H9 (cell line): Measurements from ENCODE around the gene PNMA3. TPM values are rescaled to one million over a fixed set of nuclear protein-coding genes. Genes with fewer than 3 reads are reported as not detected.

Experiments used
- DNase-seq: peaks from one replicate; pipeline ENCODE4 v3.0.0-alpha.2; 2017
- H2AFZ ChIP-seq: one replicate; pipeline ENCODE4 v1.6.1; 2013; ENCODE audit warnings: mild to moderate bottlenecking, low read length, control low read depth, moderate library complexity
- H2AK5ac ChIP-seq: 2 replicates; pipeline ENCODE4 v1.6.1; 2013; ENCODE audit warnings: low read length, control low read depth, mixed read lengths; ENCODE audit not compliant: insufficient read length
- H2BK120ac ChIP-seq: one replicate; pipeline ENCODE4 v1.6.1; 2013; ENCODE audit warnings: low read depth, mild to moderate bottlenecking, low read length, control low read depth, inconsistent platforms; ENCODE audit not compliant: poor library complexity, severe bottlenecking
- H2BK12ac ChIP-seq: 2 replicates; pipeline ENCODE4 v1.6.1; 2013; ENCODE audit warnings: low read length, control low read depth, mixed read lengths, low read depth; ENCODE audit not compliant: insufficient read length
- H2BK15ac ChIP-seq: 2 replicates; pipeline ENCODE4 v1.6.1; 2013; ENCODE audit warnings: low read depth, low read length, control low read depth
- H2BK20ac ChIP-seq: one replicate; pipeline ENCODE4 v1.6.1; 2013; ENCODE audit warnings: low read depth, mild to moderate bottlenecking, low read length, control low read depth, inconsistent platforms; ENCODE audit not compliant: poor library complexity, severe bottlenecking
- H2BK5ac ChIP-seq: 2 replicates; pipeline ENCODE4 v1.6.1; 2013; ENCODE audit warnings: low read length, control low read depth, mixed read lengths; ENCODE audit not compliant: insufficient read length
- H3K14ac ChIP-seq: 2 replicates; pipeline ENCODE4 v1.6.1; 2013; ENCODE audit warnings: low read length, control low read depth; ENCODE audit not compliant: insufficient read depth
- H3K18ac ChIP-seq: 2 replicates; pipeline ENCODE4 v1.6.1; 2013; ENCODE audit warnings: low read depth, mild to moderate bottlenecking, mixed read lengths, low read length, control low read depth; ENCODE audit not compliant: insufficient read length
- H3K23ac ChIP-seq: 2 replicates; pipeline ENCODE4 v1.6.1; 2013; ENCODE audit warnings: low read length, control low read depth, mixed read lengths, low read depth; ENCODE audit not compliant: insufficient read length
- H3K23me2 ChIP-seq: 2 replicates; pipeline ENCODE4 v1.6.1; 2013; ENCODE audit warnings: low read depth, mild to moderate bottlenecking, mixed read lengths, low read length, control low read depth; ENCODE audit not compliant: insufficient read length, poor library complexity, severe bottlenecking
- H3K27ac ChIP-seq: 2 replicates; pipeline ENCODE4 v1.5.1; 2013; ENCODE audit warnings: low read length, control low read depth, mixed read lengths, low read depth; ENCODE audit not compliant: insufficient read length
- H3K27me3 ChIP-seq: 2 replicates; pipeline ENCODE4 v1.6.1; 2013; ENCODE audit warnings: low read length, control low read depth, inconsistent platforms; ENCODE audit not compliant: insufficient read depth
- H3K4ac ChIP-seq: 2 replicates; pipeline ENCODE4 v1.6.1; 2013; ENCODE audit warnings: low read depth, mild to moderate bottlenecking, control low read depth, inconsistent platforms, low read length, moderate library complexity
- H3K4me1 ChIP-seq: 2 replicates; pipeline ENCODE4 v1.6.1; 2013; ENCODE audit warnings: low read length, control low read depth, inconsistent platforms; ENCODE audit not compliant: insufficient read depth
- H3K4me2 ChIP-seq: 2 replicates; pipeline ENCODE4 v1.6.1; 2013; ENCODE audit warnings: low read length, control low read depth, mixed read lengths; ENCODE audit not compliant: insufficient read length, insufficient read depth
- H3K56ac ChIP-seq: 2 replicates; pipeline ENCODE4 v1.6.1; 2013; ENCODE audit warnings: low read depth, mild to moderate bottlenecking, mixed read lengths, low read length, control low read depth; ENCODE audit not compliant: insufficient read length
- H3K79me1 ChIP-seq: 2 replicates; pipeline ENCODE4 v1.6.1; 2013; ENCODE audit warnings: low read depth, mild to moderate bottlenecking, moderate library complexity, low read length, control low read depth, inconsistent platforms; ENCODE audit not compliant: insufficient read depth, poor library complexity, severe bottlenecking
- H3K79me2 ChIP-seq: 2 replicates; pipeline ENCODE4 v1.6.1; 2013; ENCODE audit warnings: low read length, control low read depth, inconsistent platforms; ENCODE audit not compliant: insufficient read depth
- H3K9ac ChIP-seq: 2 replicates; pipeline ENCODE4 v1.6.1; 2013; ENCODE audit warnings: low read length, control low read depth, mixed read lengths; ENCODE audit not compliant: insufficient read length; ENCODE audit errors: extremely low read depth
- H3K9me3 ChIP-seq: one replicate; pipeline ENCODE4 v1.6.1; 2013; ENCODE audit warnings: low read depth, low read length, inconsistent platforms; ENCODE audit not compliant: control insufficient read depth
- H3T11ph ChIP-seq: one replicate; pipeline ENCODE4 v1.6.1; 2013; ENCODE audit warnings: mild to moderate bottlenecking, low read length, control low read depth, inconsistent platforms
- H4K20me1 ChIP-seq: one replicate; pipeline ENCODE4 v1.6.1; 2013; ENCODE audit not compliant: control insufficient read depth, insufficient read length, insufficient read depth
- H4K5ac ChIP-seq: 2 replicates; pipeline ENCODE4 v1.6.1; 2013; ENCODE audit warnings: low read depth, mild to moderate bottlenecking, mixed read lengths, low read length, control low read depth; ENCODE audit not compliant: insufficient read length
- H4K8ac ChIP-seq: replicated peaks from 2 replicates; pipeline ENCODE4 v1.6.1; 2013; ENCODE audit warnings: low read length, control low read depth, mixed read lengths, low read depth; ENCODE audit not compliant: insufficient read length
- H4K91ac ChIP-seq: 2 replicates; pipeline ENCODE4 v1.6.1; 2013; ENCODE audit warnings: low read depth, mild to moderate bottlenecking, moderate library complexity, mixed read lengths, low read length, control low read depth; ENCODE audit not compliant: insufficient read length
- H3K27ac Mint-ChIP-seq, 3 experiments: 2 replicates in 2 of 3; 3 replicates in 1 of 3; pipeline ENCODE4 v1.8.0; 2020 to 2021; ENCODE audit warnings: mixed read lengths in 3 of 3, mild to moderate bottlenecking in 1 of 3, moderate library complexity in 1 of 3
- H3K27me3 Mint-ChIP-seq: 2 replicates; pipeline ENCODE4 v1.8.0; 2021; ENCODE audit warnings: low read depth, mild to moderate bottlenecking, moderate library complexity, mixed read lengths
- H3K36me3 Mint-ChIP-seq, 3 experiments: 2 replicates in 2 of 3; 3 replicates in 1 of 3; pipeline ENCODE4 v1.8.0; 2020 to 2021; ENCODE audit warnings: low read depth in 3 of 3, mixed read lengths in 3 of 3; ENCODE audit not compliant: insufficient read depth in 1 of 3
- H3K4me1 Mint-ChIP-seq, 2 experiments: 2 replicates each; pipeline ENCODE4 v1.8.0; 2020; ENCODE audit warnings: mixed read lengths in 2 of 2
- H3K4me3 Mint-ChIP-seq, 2 experiments: 2 replicates in 1 of 2; 3 replicates in 1 of 2; pipeline ENCODE4 v1.8.0; 2020 to 2021; ENCODE audit warnings: mild to moderate bottlenecking in 2 of 2, mixed read lengths in 2 of 2, moderate library complexity in 1 of 2
- H3K9me3 Mint-ChIP-seq, 2 experiments: 2 replicates in 1 of 2; 3 replicates in 1 of 2; pipeline ENCODE4 v1.8.0; 2020; ENCODE audit warnings: mild to moderate bottlenecking in 2 of 2, mixed read lengths in 2 of 2, moderate library complexity in 1 of 2
- WGBS: extraction: QIAGEN DNeasy Blood & Tissue Kit; methylation state at CpG from one replicate; pipeline ENCODE4 v1.1.7; 2013; ENCODE audit warnings: missing lambda C conversion rate, low lambda C conversion rate, mixed read lengths; ENCODE audit not compliant: insufficient read length; ENCODE audit errors: extremely low coverage; 5-methylcytosine and 5-hydroxymethylcytosine counted together
- total RNA-seq: library from RNA; stranded (reverse); gene quantifications from 2 replicates; pipeline ENCODE4 v1.2.1, GENCODE V29; 2021
- TF ChIP-seq, protein P1 (sequence below): fragments of 200-600 bp; sonication (generic); conservative IDR thresholded peaks from 3 replicates; pipeline ENCODE4 v1.8.0; 2021; ENCODE audit warnings: antibody characterized with exemption, mild to moderate bottlenecking

PNMA3 gene
- total RNA-seq, 1 experiment from 2014 or later = 9.4 TPM

- Histone ChIP-seq H3K23ac (no peak overlapping the region), H3K56ac (no peak overlapping the region), H3K79me2 (no peaks in the 10 kb centered on the region), H4K20me1 (no peaks in the 10 kb centered on the region), H4K5ac (no peak overlapping the region), H3K27me3 (no peaks in the 10 kb centered on the region), H2BK120ac (no peak overlapping the region), H3K27ac (no peak overlapping the region), H3K4me2 (no peak overlapping the region), H2BK12ac (no peak overlapping the region), H2BK20ac (no peak overlapping the region), H4K8ac (no peak overlapping the region), H3K9ac (no peak overlapping the region), H4K91ac (no peak overlapping the region), H3K79me1 (no peaks in the 10 kb centered on the region), H3T11ph (no peak overlapping the region), H3K4me1 (no peaks in the 10 kb centered on the region), H2BK15ac (no peak overlapping the region), H2BK5ac (no peak overlapping the region), H3K18ac (no peak overlapping the region), H3K9me3 (peaks cover 54% of the 10 kb centered on the region), H3K4ac (no peak overlapping the region), H3K14ac (no peak overlapping the region), H3K23me2 (no peaks in the 10 kb centered on the region), H2AK5ac (no peak overlapping the region), H2AFZ (no peak overlapping the region)
- Mint-ChIP-seq H3K27ac (no peak overlapping the region), H3K27me3 (peaks cover 16% of the 10 kb centered on the region), H3K4me1 (peaks cover 10 to 12% of the 10 kb centered on the region in 2 experiments), H3K9me3 (peaks cover 50 to 55% of the 10 kb centered on the region in 2 experiments), H3K36me3 (peaks cover 0 to 12% (median 3%) of the 10 kb centered on the region in 3 experiments; a peak in 3 of 7 replicates), H3K4me3 (no peak overlapping the region)
- DNase-seq = no peak
- WGBS = no CpG with 5 or more reads among the region's 3 CpGs
- TF ChIP-seq, protein P1, sequence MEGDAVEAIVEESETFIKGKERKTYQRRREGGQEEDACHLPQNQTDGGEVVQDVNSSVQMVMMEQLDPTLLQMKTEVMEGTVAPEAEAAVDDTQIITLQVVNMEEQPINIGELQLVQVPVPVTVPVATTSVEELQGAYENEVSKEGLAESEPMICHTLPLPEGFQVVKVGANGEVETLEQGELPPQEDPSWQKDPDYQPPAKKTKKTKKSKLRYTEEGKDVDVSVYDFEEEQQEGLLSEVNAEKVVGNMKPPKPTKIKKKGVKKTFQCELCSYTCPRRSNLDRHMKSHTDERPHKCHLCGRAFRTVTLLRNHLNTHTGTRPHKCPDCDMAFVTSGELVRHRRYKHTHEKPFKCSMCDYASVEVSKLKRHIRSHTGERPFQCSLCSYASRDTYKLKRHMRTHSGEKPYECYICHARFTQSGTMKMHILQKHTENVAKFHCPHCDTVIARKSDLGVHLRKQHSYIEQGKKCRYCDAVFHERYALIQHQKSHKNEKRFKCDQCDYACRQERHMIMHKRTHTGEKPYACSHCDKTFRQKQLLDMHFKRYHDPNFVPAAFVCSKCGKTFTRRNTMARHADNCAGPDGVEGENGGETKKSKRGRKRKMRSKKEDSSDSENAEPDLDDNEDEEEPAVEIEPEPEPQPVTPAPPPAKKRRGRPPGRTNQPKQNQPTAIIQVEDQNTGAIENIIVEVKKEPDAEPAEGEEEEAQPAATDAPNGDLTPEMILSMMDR = no peak
These were observed 5.5 kb downstream of the PNMA3 start for GRCh38 chrX:153061732-153062131.
